D721Med (cell line): Measurements from ENCODE around the gene IGFBP2.

ENCODE experiments used
- DNase-seq: peaks from one replicate; pipeline ENCODE4 v3.0.0; 2011; ENCODE audit warnings: low spot score; ENCODE audit not compliant: insufficient read length
- FAIRE-seq: peaks from 2 replicates; lab custom pipeline; 2011; peaks lifted over from hg19 to GRCh38; lab: Jason Lieb, UNC
- TF ChIP-seq, protein P1 (sequence below): IDR thresholded peaks from 2 replicates; pipeline ENCODE4 v1.5.1; 2012; ENCODE audit warnings: mild to moderate bottlenecking, control low read depth; ENCODE audit not compliant: insufficient read depth; ENCODE audit errors: missing control alignments

Gene IGFBP2

DNA sequence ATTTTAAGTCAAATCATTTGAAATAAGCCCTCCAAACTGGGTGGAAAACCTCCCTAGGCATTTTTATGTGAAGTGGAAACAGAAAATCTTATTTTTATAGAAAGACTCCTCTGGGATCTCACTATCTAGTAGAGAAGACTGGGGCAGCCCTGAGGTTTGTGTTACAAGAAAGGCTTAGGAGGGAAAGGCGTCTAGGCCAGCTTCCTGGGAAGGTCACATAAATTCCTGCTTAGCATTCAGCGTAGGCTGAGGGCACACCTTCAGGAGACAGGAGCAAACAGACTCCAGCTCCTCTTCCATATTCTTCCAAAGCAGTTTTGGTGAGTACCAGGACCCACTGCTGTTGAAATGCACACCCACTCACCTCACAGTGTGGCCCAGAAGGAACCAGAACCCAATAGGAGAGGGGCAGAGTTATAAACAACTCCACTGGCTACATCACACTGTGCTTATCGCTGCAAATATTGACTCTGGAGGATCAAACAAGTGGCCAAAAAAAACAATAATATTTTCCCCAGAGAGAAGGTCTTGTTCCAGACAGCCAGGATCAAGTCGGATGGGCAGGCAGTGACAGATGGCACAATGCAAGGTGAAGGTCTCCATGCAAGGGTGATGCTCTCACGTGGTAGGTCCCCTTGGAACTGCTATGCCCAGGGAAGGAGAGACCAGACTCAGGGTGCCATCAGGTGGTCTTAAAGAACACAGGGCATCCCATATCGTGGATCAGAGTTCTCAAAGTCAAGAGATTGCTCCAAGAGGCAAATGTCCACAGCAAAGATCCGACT, 17.7 kb upstream of the IGFBP2 start:
- DNase-seq = no peak
- TF ChIP-seq, protein P1, sequence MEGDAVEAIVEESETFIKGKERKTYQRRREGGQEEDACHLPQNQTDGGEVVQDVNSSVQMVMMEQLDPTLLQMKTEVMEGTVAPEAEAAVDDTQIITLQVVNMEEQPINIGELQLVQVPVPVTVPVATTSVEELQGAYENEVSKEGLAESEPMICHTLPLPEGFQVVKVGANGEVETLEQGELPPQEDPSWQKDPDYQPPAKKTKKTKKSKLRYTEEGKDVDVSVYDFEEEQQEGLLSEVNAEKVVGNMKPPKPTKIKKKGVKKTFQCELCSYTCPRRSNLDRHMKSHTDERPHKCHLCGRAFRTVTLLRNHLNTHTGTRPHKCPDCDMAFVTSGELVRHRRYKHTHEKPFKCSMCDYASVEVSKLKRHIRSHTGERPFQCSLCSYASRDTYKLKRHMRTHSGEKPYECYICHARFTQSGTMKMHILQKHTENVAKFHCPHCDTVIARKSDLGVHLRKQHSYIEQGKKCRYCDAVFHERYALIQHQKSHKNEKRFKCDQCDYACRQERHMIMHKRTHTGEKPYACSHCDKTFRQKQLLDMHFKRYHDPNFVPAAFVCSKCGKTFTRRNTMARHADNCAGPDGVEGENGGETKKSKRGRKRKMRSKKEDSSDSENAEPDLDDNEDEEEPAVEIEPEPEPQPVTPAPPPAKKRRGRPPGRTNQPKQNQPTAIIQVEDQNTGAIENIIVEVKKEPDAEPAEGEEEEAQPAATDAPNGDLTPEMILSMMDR = no peak
- FAIRE-seq = no peak

DNA sequence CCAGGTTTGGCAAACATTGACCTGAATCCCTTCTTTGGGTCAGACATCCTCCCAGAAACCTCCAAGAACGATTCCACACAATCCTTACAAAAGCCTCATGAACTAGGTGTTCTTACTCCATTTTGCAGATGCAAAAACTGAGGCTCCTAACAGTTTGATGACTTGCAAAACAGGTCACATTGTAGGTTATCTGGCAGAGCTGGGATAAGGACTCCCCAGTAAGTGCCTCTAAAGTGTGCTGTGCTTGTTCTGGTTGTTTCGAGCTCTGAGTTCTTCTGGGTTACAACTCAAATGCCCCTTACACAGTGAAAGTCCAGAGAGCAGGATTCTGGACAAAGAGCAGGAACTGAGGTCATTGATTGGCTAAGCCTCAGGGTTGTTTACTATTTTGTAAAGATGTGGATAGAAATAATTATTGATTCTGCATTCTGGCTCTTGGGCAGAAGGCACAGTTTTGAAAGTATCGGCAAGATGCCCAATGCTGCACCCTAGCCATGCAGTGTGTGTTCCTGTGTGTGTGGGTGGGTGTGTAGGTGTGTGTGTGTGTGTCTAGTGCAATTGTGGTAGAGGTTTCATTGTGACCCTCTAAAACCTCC, 17.0 kb upstream of the IGFBP2 start:
- DNase-seq (no peak), FAIRE-seq (no peak)
- TF ChIP-seq, protein P1 = no peak

DNA sequence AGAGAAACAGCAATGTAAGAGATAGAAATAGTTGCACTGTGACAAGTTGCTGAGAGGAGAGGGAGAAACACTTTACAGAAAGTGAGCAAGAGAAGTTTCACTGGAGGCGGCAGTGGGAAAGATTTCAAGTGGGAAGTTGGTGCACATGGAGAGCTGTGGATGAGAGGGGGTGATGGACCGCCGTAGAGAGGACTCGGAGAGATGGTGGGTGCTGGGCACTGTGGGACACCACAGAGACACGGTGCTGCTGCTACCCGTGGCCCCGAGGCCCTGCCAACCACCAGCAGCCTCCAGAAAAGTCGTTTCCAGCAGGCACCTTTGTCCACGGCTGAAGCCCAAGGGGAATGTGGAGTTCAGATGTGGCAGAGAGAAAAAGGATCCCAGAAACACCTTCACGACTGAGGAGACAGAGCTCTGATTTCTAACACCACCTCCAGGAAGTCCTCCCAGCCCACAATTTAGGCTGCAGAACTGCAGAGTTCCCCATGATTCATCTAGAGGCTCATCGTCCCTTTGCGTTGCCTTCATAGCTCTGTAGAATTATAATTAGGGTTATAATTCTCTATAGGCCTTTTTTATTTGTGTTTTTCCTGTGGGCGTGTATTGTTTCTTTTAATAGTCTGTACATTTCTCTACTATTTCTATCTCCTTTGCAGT, 15.9 kb upstream of the IGFBP2 start:
- no peak for FAIRE-seq
- DNase-seq = no peak

DNA sequence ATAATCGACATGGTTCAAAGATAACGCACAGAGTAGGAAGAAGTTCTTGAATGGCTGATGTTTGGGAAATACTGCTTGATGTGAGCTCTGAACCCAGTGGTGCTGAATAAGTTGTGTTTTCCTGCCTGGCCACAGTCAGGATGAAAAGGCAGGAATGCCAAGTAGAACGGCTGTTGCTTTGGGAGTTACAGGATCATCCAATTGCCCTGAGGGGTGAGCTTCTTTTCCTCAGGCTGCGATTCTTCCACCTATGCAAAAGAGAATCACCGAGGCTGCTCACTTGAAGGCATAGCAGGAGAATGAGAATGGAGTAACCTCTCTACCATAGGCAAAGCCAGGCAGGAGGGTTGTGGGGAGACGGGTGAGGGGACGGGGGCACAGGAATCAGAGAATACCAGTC, 14.4 kb upstream of the IGFBP2 start:
- no peak for DNase-seq
- no peak for FAIRE-seq
- TF ChIP-seq, protein P1 = no peak

More for the DNA sequence above, 15.9 kb upstream of the IGFBP2 start:
- TF ChIP-seq, protein P1 = no peak

DNA sequence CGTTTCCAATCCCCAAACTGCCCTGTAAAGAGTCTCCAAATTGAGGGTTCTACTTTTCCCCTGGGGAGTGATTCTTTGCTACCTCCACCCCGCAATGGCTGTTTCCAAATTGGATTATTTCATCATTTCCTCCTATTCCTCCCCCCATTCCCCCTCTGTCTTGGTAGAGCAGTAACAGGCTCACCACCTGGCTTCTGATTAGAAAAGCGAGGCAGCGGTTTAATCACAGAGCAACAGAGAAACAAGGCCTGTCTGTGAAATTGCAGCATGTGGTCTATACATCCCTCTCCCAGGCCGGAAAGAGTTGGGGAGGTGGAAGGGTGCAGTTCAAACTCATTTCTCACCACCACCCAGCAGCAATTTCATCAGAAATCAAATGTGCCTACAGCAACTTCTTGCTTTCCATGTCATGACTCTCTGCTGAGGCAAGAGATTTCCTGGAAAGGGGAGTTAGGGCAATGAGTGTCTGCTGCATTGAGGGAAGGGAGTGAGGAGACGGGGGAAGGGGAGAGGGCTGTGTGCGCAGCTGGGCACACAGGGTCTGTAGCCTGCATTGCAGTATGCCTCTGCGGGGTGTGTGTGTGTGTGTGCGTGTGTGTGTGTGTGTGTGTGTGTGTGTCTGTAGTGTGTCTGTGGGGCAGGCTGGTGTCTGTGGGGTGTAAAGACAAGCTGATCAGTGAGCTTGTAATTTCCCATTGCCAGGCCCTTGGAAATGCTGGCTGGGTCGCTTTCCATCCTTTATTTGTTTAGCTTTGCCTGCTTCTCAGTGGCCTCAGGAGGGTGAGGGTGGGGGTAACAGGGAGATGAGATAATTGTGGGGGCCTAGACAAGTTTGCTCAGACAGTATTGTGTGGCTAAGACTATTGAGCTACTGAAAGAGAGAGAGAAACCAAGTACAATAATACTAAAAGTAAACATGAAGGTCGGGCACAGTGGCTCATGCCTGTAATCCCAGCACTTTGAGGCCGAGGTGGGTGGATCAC, 13.5 kb upstream of the IGFBP2 start:
- TF ChIP-seq, protein P1 = no peak
- FAIRE-seq = no peak
- DNase-seq = no peak

DNA sequence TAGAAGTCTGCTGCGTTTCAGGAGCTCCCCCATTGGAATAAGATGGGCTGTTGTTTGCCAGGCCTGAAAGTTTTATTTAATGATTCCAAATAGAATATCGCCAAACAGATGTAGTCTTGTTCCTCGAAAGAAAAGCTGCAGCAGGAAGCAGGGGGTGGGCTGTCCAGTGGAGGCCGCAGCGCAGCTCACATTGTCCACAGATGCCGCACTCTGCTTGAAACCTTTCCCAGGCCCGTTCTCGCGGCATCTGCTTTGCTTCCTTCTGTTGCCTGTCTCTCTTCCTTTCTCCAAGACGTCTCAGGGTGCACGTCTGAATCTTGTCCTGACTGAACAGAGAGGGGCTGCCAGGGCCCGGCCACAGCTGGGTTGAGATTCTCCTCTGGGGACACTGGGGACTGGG, 12.4 kb upstream of the IGFBP2 start:
- TF ChIP-seq, protein P1 = no peak
- DNase-seq = no peak
- no peak for FAIRE-seq
